Panc1 (cell line): ENCODE data around the gene INPP5B. TPM values are rescaled to one million over a fixed set of nuclear protein-coding genes. Genes with fewer than 3 reads are reported as not detected.
A peak's percentile ranks its signal among the peaks of the same experiment; 100 is the strongest.

Experiments used
- ATAC-seq: fragments of 200-7000 bp; cut with Tn5 transposase; 2 replicates; pipeline ENCODE4 v1.9.1; 2020; ENCODE audit warnings: mild to moderate bottlenecking, moderate library complexity
- BruUV-seq: library from RNA; stranded (reverse); fragments of 400-500 nt; replicated peaks from 2 replicates; lab custom pipeline; 2021; lab: Mats Ljungman, UMichigan
- CTCF ChIA-PET: fragments of 300-600 bp; sonication (Branson Sonifier 250); formaldehyde crosslinking; loops from one replicate; lab custom pipeline; 2022; ENCODE audit warnings: antibody characterized with exemption; lab: Charles Lee
- POLR2A ChIA-PET: fragments of 300-600 bp; sonication (Branson Sonifier 250); formaldehyde crosslinking; loops from one replicate; lab custom pipeline; 2022; ENCODE audit warnings: antibody characterized with exemption; lab: Charles Lee
- DNase-seq: peaks from one replicate; pipeline ENCODE4 v3.0.0-alpha.2; 2010; ENCODE audit warnings: low read depth, low spot score
- H3K27ac ChIP-seq: 2 replicates; pipeline ENCODE4 v1.5.1; 2011; ENCODE audit warnings: mild to moderate bottlenecking, low read length, inconsistent platforms
- H3K27me3 ChIP-seq: fragments of 200-500 bp; sonication (Bioruptor generic); 2 replicates; pipeline ENCODE4 v1.6.0; 2014; ENCODE audit warnings: low read length, inconsistent platforms; ENCODE audit not compliant: control insufficient read depth, insufficient read depth
- H3K36me3 ChIP-seq: fragments of 200-500 bp; sonication (Bioruptor generic); 2 replicates; pipeline ENCODE4 v1.5.1; 2014; ENCODE audit warnings: inconsistent platforms, mild to moderate bottlenecking, low read length, moderate library complexity; ENCODE audit not compliant: control insufficient read depth, insufficient read depth
- H3K4me1 ChIP-seq: 2 replicates; pipeline ENCODE4 v1.5.1; 2011; ENCODE audit warnings: inconsistent platforms, mild to moderate bottlenecking, low read length, moderate library complexity; ENCODE audit not compliant: control insufficient read depth, insufficient read depth
- H3K4me3 ChIP-seq, 2 experiments: 2 replicates each; pipeline ENCODE4 v1.5.1; 2011 to 2012; ENCODE audit warnings: low read depth in 2 of 2, low read length in 2 of 2, mild to moderate bottlenecking in 2 of 2, inconsistent platforms in 1 of 2, moderate library complexity in 1 of 2
- H3K9me3 ChIP-seq: fragments of 200-500 bp; sonication (Bioruptor generic); 2 replicates; pipeline ENCODE4 v1.5.1; 2014; ENCODE audit warnings: low read depth, mild to moderate bottlenecking, inconsistent platforms, low read length, moderate library complexity; ENCODE audit not compliant: control insufficient read depth, insufficient read depth
- CTCF ChIP-seq: fragments of 450-650 bp; IDR thresholded peaks from 2 replicates; pipeline ENCODE4 v1.5.1; 2017; ENCODE audit warnings: mild to moderate bottlenecking
- POLR2AphosphoS5 ChIP-seq: IDR thresholded peaks from 2 replicates; pipeline ENCODE4 v1.6.1; 2012; ENCODE audit warnings: mild to moderate bottlenecking, low read depth, low read length, moderate library complexity
- REST ChIP-seq, 2 experiments: IDR thresholded peaks; 2 replicates each; pipeline ENCODE4 v1.6.1; 2011 to 2012; ENCODE audit warnings: low read depth in 2 of 2, control low read depth in 1 of 2, low read length in 1 of 2, mild to moderate bottlenecking in 1 of 2, moderate library complexity in 1 of 2; ENCODE audit not compliant: insufficient read depth in 1 of 2
- SIN3A ChIP-seq: IDR thresholded peaks from 2 replicates; pipeline ENCODE4 v1.6.1; 2012; ENCODE audit warnings: low read depth, mild to moderate bottlenecking, low read length, moderate library complexity, borderline replicate concordance; ENCODE audit not compliant: insufficient read depth
- TCF7L2 ChIP-seq: IDR thresholded peaks from 2 replicates; pipeline ENCODE4 v1.6.1; 2011; ENCODE audit warnings: mild to moderate bottlenecking, low read depth, low read length, inconsistent platforms
- in situ Hi-C: cut with HindIII; loops from 2 replicates; pipeline ENCODE4 v1.10.0; 2016; ENCODE audit warnings: low sequenced_read_pairs, low pct_unique_long_range_greater_than_20kb
- intact Hi-C: fragments of 100-400 bp; cut with micrococcal nuclease; formaldehyde crosslinking; loops from one replicate; pipeline ENCODE4 v1.10.0; 2022; ENCODE audit not compliant: unreplicated experiment
- total RNA-seq: library from RNA; stranded (reverse); gene quantifications from one replicate; pipeline ENCODE4 v1.2.1, GENCODE V29; 2021; ENCODE audit not compliant: unreplicated experiment

INPP5B gene
- total RNA-seq, 1 experiment from 2014 or later: 17.7 TPM

GRCh38 chr1:37932759-37933158 is 14.1 kb downstream of the INPP5B start:
- DNase-seq (peak; percentile 59), ATAC-seq (peak; percentile 39; the same call in 1 of the 2 replicates)
- no TSS peak for BruUV-seq
- peaks cover 21% of the 10 kb centered on the region for H3K4me1 ChIP-seq
- TF ChIP-seq REST (IDR thresholded peaks at IDR 0.05; ENCODE audit: insufficient read depth in 1 of 2, low read depth in 2 of 2, low read length in 1 of 2): no peak
- TF ChIP-seq POLR2AphosphoS5: no peak
- TF ChIP-seq CTCF: no peak
- TF ChIP-seq TCF7L2: no peak
- no peak for TF ChIP-seq SIN3A
- intact Hi-C loops (no loop called here), in situ Hi-C loops (no loop called here)
- no peaks in the 10 kb centered on the region for H3K27me3 ChIP-seq
- no peaks in the 10 kb centered on the region for H3K36me3 ChIP-seq
- 0 out of 4 replicates have a peak overlapping the region, but pooled peaks of 1 of the 2 experiments have one; percentile 13 for H3K4me3 ChIP-seq
- no peak overlapping the region for H3K27ac ChIP-seq
- POLR2A ChIA-PET: interaction anchor here (0.6 kb wide), 1 partner anchor 167 kb away, joined by 6 read pairs; no protein-coding TSS in a partner anchor
- no peaks in the 10 kb centered on the region for H3K9me3 ChIP-seq
- CTCF ChIA-PET: interaction anchor here (0.7 kb wide), 1 partner anchor 8 kb away, joined by 5 read pairs; no protein-coding TSS in a partner anchor

GRCh38 chr1:37931361-37932158 is 15.3 kb downstream of the INPP5B start:
- no peaks in the 10 kb centered on the region for H3K27me3 ChIP-seq
- peak overlapping the region; percentile 76 for H3K27ac ChIP-seq
- H3K9me3 ChIP-seq: no peaks in the 10 kb centered on the region
- CTCF ChIA-PET: interaction anchor here (0.5 to 0.9 kb wide), 4 partner anchors 25 to 72 kb away, joined by 3 to 6 read pairs (median 4); partner anchors contain the start of genes MTF1 and SF3A3
- in situ Hi-C loops: no loop called here
- no TSS peak for BruUV-seq
- ATAC-seq (peak; percentile 99), DNase-seq (peak; percentile 90)
- TF ChIP-seq POLR2AphosphoS5 (peak; percentile 46; the same call in 1 of the 2 replicates), SIN3A (peak; percentile 32; the same call in 1 of the 2 replicates), CTCF (no peak)
- intact Hi-C loops: no loop called here
- H3K4me3 ChIP-seq: peak overlapping the region; percentile 80 to 81
- peaks cover 21% of the 10 kb centered on the region for H3K4me1 ChIP-seq
- POLR2A ChIA-PET: interaction anchor here (0.6 to 0.9 kb wide), 2 partner anchors 13 to 15 kb away, joined by 3 to 4 read pairs; no protein-coding TSS in a partner anchor
- no peaks in the 10 kb centered on the region for H3K36me3 ChIP-seq
